NCI-H2081 treated with DMSO at 0.1 percent for 48 hours (cell line): Measurements from ENCODE around the gene PDZD11.
"Not testable (repeated sequence)": the region's sequence is repeated elsewhere in the genome, so short reads cannot be mapped to it uniquely, and the experiment has no call there.

Source experiments
- DNase-seq: peaks from one replicate; lab custom pipeline; 2025; lab: John Stamatoyannopoulos, UW

The PDZD11 gene

DNA sequence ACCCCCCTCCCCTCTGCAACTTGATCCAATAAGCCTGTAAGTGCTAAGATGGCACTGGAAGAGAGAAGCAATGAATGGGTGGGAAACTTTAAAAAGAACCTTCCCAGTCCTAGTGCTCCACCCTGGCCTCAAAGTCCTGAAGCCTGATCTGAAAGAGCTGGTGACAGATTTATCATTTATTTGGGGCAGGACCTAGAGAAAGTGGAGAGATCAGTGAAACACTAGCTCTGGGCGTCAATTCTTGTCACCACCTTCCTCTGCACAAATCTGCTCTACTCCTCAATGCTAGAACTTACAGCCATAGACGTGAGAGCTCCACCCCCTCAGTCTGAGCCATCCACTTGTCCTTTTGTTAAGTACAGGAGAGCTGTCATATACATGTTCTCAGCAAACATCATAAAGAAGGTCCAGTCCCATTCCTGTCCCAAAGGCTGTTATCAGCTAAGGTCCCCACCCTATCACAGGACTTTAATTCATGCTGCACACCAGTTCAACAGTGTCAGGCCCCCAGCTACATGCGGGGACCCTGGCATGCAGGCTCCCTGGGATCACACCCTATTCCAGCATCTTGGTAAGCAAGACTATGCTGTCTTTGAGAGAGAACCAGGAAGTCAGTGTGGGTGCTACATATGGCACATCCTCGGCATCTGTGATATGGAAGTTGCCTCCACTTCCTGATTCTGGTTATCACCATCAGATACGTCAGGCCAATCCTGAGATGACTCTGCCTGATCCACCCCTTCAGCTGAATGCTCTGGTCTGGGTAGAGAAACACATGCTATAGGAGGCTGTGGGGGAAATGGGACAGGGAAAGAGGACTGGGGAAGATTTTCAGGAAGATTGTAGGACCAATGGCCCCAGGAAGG lies 32.1 kb downstream of the PDZD11 start:
- no peak for DNase-seq

DNA sequence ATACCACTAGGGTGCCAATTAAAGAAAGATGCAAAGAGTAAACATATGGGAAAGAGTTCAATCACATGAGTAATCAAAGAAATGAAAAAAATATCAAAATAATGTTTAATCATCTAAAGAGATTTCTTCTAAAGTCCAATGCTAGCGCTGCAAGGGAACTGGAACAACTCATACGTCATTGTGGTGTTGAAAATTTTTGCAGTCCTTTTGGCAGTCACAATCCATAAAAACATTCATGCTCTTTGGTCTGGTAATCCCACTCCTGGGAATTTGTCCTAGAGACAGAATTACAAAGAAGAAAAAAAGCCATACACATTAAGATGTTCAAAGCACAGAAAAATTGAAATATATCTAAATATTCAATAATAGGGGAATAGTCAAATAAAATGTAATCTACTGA lies 34.3 kb downstream of the PDZD11 start:
- no peak for DNase-seq

DNA sequence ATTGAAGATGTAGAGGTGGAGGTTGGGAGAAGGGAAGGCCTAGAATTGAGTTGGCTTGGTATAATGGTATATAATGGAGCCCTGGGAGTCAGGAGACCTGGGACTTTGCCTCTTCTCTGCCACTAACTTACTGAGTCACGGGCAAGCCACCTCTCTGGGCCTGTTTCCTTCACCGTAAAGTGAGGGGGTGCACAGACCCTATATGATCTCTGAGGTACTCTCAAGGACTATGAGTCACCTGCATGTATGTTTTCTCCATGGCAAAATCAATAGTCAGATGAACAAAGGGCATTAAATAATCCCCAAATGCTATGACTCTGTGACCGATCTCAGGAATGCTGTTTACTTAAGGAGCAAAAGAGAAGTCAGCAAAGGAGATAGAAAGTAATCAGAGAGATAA lies 34.8 kb downstream of the PDZD11 start:
- no peak for DNase-seq

- no peak for DNase-seq
Observed at GRCh38 chrX:70254063-70254400, 35.7 kb downstream of the PDZD11 start.

GRCh38 chrX:70253377-70254062 lies 36.2 kb downstream of the PDZD11 start:
- no peak for DNase-seq

- no peak for DNase-seq
Observed at GRCh38 chrX:70252491-70252890, 37.2 kb downstream of the PDZD11 start.

- no peak for DNase-seq
Observed at GRCh38 chrX:70247252-70247651, 42.5 kb downstream of the PDZD11 start.

DNA sequence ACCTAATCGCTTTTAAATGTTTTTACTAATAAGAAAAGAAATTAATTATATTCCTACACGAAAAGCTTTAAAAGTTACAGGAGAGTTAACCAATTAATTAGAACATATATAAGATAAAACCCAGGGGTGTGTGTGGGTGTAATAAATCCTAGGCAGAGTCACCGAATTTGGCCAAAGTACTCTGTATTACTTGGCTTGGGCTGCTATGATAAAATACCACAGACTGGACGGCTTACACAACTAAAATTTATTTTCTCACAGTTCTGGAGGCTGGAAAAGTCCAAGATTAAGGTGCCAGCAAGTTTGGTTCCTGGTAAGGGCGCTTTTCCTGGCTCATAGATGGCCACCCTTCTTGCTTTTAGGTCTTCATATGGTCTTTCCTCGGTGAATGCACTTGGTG lies 44.8 kb downstream of the PDZD11 start:
- no peak for DNase-seq

- DNase-seq, result not testable (repeated sequence)
Observed at GRCh38 chrX:70243601-70244000, 46.1 kb downstream of the PDZD11 start.

DNA sequence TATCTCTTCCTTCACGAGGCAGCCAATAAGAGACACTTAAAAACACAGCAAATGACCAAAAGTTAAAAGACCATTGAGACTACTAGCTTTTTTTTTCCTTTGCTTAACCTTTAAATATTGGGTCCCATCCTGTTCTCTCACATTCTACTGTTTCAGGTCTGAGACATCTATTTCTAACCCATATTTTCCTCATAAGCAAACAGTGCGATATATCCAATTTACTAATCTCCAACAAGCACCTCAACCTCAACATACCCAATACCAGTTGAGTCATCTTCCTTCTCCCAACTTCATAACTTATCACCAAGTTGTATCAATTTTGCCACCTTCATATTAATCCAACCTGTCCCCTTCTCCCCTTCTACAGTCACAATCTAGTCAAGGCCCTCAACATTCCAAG lies 48.2 kb downstream of the PDZD11 start:
- DNase-seq, result no peak

- no peak for DNase-seq
Observed at GRCh38 chrX:70240751-70241150, 49.0 kb downstream of the PDZD11 start.
